Heart left ventricle (tissue), 16 donors: ENCODE results near the gene LRRC8E. TPM values are rescaled to one million over a fixed set of nuclear protein-coding genes. Genes with fewer than 3 reads are reported as not detected.
"Not testable (repeated sequence)": the region's sequence is repeated elsewhere in the genome, so short reads cannot be mapped to it uniquely, and the experiment has no call there.

ENCODE experiments used
- ATAC-seq, 4 donors: fragments of 200-7000 bp; cut with Tn5 transposase; one replicate each; pipeline ENCODE4 v1.9.1; 2020 to 2022; ENCODE audit warnings: moderate library complexity in 4 of 4, mild to moderate bottlenecking in 3 of 4, moderate number of reproducible peaks in 1 of 4
- DNase-seq, 5 donors: peaks; one replicate each; pipeline ENCODE4 v3.0.0-alpha.2; 2020
- H3K27ac ChIP-seq, 12 donors: fragments of 200-600 bp; sonication (generic) in 4 of 12; one replicate each; pipeline versions ENCODE4 v1.5.0 to v1.8.0; 2016 to 2022; ENCODE audit warnings: mild to moderate bottlenecking in 2 of 12
- H3K27me3 ChIP-seq, 9 donors: fragments of 200-600 bp; sonication (generic) in 2 of 9; one replicate each; pipeline versions ENCODE4 v1.5.1 to v1.8.0; 2016 to 2022; ENCODE audit warnings: mild to moderate bottlenecking in 3 of 9
- H3K36me3 ChIP-seq, 9 donors: fragments of 200-600 bp; sonication (generic) in 2 of 9; one replicate each; pipeline versions ENCODE4 v1.5.0 to v1.8.0; 2018 to 2022; ENCODE audit warnings: mild to moderate bottlenecking in 2 of 9
- H3K4me1 ChIP-seq, 12 donors: fragments of 200-600 bp; sonication (generic) in 4 of 12; one replicate each; pipeline versions ENCODE4 v1.5.0 to v1.8.0; 2016 to 2022; ENCODE audit warnings: mild to moderate bottlenecking in 3 of 12
- H3K4me3 ChIP-seq, 12 donors: fragments of 200-600 bp; sonication (generic) in 4 of 12; one replicate each; pipeline versions ENCODE4 v1.5.0 to v1.8.0; 2017 to 2022; ENCODE audit warnings: mild to moderate bottlenecking in 9 of 12, moderate library complexity in 4 of 12
- H3K9me3 ChIP-seq, 12 donors: fragments of 200-600 bp; sonication (generic) in 4 of 12; one replicate each; pipeline versions ENCODE4 v1.5.0 to v1.8.0; 2016 to 2022; ENCODE audit warnings: mild to moderate bottlenecking in 1 of 12
- POLR2A ChIP-seq, 2 donors: fragments of 450-650 bp; IDR thresholded peaks; one replicate each; pipeline ENCODE4 v1.6.1; 2017; ENCODE audit warnings: antibody characterized with exemption in 2 of 2, mild to moderate bottlenecking in 2 of 2, moderate library complexity in 2 of 2
- WGBS, 4 donors: extraction: QIAGEN DNeasy Blood & Tissue Kit in 2 of 4; methylation state at CpG; one replicate each; pipeline versions ENCODE4 v1.1.5 to v1.1.7; 2013 to 2018; 5-methylcytosine and 5-hydroxymethylcytosine counted together
- intact Hi-C, 10 donors: fragments of 100-400 bp; cut with DNase I; formaldehyde crosslinking; loops; one replicate each; pipeline versions ENCODE4 v1.11.1 to v1.14.2; 2022
- polyA plus RNA-seq, 2 donors: library from polyadenylated mRNA; stranded (reverse); fragments of 200-250 nt; gene quantifications; one replicate each; pipeline ENCODE4 v1.2.3, GENCODE V29; 2013
- total RNA-seq, 9 donors: library from RNA; depleted of rRNA in 2 of 9; stranded (reverse); fragments of >200 nt in 2 of 9; fragmentation: NEBNext Ultra II Directional in 3 of 9; extraction: Animal tissue kit (Norgen Biotek cat#: 25700) in 3 of 9; gene quantifications; one replicate each; pipeline versions ENCODE4 v1.1.0 to v1.2.4, GENCODE V29; 2016 to 2023
- TF ChIP-seq, protein P1 (sequence below), 12 donors: fragments of 200-600 bp; sonication (generic) in 4 of 12; IDR thresholded peaks; one replicate each; pipeline versions ENCODE4 v1.5.0 to v1.8.0; 2018 to 2022; ENCODE audit warnings: antibody characterized with exemption in 12 of 12, mild to moderate bottlenecking in 5 of 12
- donor health status: ischemic (EF 13 %, LVEDD 7.1; RV severe dilation, severe dysfunction).
- donor health status: healthy with polysubstance abuse.
- donor health status: DM: no; HTN: yes; CAD: no.
- donor health status: DM: no; HTN: no; CAD: no.
- donor health status: ischemic (EF 25% LVEDD 6.9; RV normal size, moderate dysfunction).
- donor health status: ischemic (EF 25% LVEDD 5.7; RV mildly dilated, moderate dysfunction).
- donor health status: healthy.
- donor health status: DM: yes; HTN: yes; CAD: no.
- donor health status: ischemic (EF 35%, LVEDD 5.7; RV mildly dilated, moderate dysfunction).
- donor health status: nonischemic (EF 11% LVEDD 7.7; RV severe dilation, severe dysfunction).
- donor health status: DM: yes; HTN: yes; CAD: no.
- donor health status: PGD.
- donor health status: ischemic (EF 29% LVEDD 5.4; RV normal size, mild dysfunction).
- donor health status: nonischemic (EF 23%, LVEDD 6.1; RV moderate dilation, normal function).

LRRC8E gene
- total and polyA plus RNA-seq, 11 donors: 0.17 to 2.6 (median 1.00) TPM

DNA sequence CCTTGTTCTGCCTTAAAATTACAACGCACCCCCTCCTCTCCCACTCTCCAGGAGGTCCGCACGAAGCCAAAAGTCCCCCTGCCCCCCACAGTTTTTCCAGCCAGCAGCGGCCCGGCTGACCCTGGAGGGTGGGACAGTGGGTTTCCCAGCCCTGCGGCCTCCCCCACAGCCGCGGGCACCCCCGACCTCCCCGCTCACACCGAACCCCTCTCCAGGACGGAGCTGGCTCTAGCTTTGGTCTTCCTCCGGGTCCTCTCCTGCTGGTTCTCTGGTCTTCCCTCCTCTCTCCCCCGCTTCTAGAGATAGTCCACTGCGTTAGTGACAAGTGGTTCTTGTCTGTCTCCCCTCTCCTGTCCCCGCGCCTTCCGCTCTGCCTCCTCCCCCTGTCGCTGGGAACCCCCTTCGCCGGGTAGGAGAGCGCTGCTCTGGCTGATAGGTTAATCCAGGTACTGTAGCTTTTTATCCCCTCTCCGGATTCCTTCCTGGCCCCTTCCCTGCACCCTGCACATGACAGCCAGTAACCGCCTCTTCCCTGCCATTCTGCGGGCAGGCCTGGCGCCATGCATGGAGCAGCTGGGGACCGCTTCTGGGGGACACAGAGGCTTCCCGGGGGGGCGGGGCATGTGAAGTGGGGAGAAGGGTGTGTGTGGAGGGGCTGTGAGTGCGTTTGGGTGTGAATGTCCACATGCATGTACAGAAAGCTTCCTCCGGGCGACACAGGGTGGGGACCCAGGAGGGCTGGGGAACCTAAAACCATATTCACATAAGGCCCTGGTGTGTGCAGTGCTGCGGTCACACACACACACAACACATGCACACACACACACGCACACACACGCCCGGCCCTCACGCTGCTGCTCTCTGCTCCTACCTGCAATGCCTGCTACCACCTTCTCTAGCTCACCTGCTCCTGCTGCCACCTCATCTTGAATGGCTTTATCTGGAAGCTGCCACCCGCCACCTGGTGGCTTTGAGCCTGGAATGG, 31.3 kb upstream of the LRRC8E start:
- no peak overlapping the region for H3K4me3 ChIP-seq
- TF ChIP-seq, protein P1, sequence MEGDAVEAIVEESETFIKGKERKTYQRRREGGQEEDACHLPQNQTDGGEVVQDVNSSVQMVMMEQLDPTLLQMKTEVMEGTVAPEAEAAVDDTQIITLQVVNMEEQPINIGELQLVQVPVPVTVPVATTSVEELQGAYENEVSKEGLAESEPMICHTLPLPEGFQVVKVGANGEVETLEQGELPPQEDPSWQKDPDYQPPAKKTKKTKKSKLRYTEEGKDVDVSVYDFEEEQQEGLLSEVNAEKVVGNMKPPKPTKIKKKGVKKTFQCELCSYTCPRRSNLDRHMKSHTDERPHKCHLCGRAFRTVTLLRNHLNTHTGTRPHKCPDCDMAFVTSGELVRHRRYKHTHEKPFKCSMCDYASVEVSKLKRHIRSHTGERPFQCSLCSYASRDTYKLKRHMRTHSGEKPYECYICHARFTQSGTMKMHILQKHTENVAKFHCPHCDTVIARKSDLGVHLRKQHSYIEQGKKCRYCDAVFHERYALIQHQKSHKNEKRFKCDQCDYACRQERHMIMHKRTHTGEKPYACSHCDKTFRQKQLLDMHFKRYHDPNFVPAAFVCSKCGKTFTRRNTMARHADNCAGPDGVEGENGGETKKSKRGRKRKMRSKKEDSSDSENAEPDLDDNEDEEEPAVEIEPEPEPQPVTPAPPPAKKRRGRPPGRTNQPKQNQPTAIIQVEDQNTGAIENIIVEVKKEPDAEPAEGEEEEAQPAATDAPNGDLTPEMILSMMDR (IDR thresholded peaks at IDR 0.05): no peak
- no peak for TF ChIP-seq POLR2A (IDR thresholded peaks at IDR 0.05)
- no peaks in the 10 kb centered on the region for H3K9me3 ChIP-seq
- 84 to 89% (median 87%) methylated on average over 33 to 38 of the region's 38 CpGs for WGBS, 4 donors
- intact Hi-C loops: loop anchor here in 4 of 10 donors (5.0 to 10.0 kb wide), 4 partner anchors 45 to 398 kb away; partner anchors contain the start of genes MAP2K7 (in 2 of the 4) and SNAPC2 (in 1 of the 4)
- H3K27ac ChIP-seq: no peak overlapping the region
- peaks cover 0 to 8% (median 0%) of the 10 kb centered on the region in 9 donors for H3K36me3 ChIP-seq
- DNase-seq: no peak
- no peak for ATAC-seq
- peaks cover 0 to 9% (median 0%) of the 10 kb centered on the region in 9 donors for H3K27me3 ChIP-seq
- H3K4me1 ChIP-seq: peaks cover 0 to 19% (median 11%) of the 10 kb centered on the region in 12 donors

DNA sequence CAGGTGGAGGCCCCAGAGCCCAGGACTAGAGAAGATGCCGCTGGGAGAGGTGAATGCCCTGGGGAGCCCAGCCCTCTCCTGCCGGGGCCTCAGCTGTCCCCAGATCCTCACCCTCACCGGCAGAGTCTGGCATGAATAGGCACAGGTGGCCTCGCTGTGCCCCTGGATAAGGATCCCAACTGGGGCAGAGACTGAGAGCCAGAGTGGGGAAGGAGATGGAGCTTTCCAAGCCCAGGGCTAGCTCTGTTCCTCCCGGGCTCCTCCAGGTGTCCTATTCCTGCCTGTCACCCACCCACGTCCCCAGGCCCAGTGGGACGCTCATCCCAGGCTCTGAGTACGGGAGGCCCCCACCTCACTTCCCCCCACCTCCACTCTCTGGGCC, 30.6 kb upstream of the LRRC8E start:
- WGBS, 4 donors: 80 to 100% (median 86%) methylated on average over 1 to 8 of the region's 8 CpGs
- Histone ChIP-seq H3K4me3 (no peak overlapping the region), H3K36me3 (peaks cover 0 to 8% (median 0%) of the 10 kb centered on the region in 9 donors), H3K27me3 (peaks cover 0 to 13% (median 0%) of the 10 kb centered on the region in 9 donors), H3K9me3 (no peaks in the 10 kb centered on the region), H3K27ac (no peak overlapping the region), H3K4me1 (peaks cover 0 to 24% (median 13%) of the 10 kb centered on the region in 12 donors)
- intact Hi-C loops: loop anchor here in 4 of 10 donors (5.0 to 10.0 kb wide), 4 partner anchors 45 to 397 kb away; partner anchors contain the start of genes MAP2K7 (in 2 of the 4) and SNAPC2 (in 1 of the 4)
- no peak for ATAC-seq
- no peak for TF ChIP-seq POLR2A (IDR thresholded peaks at IDR 0.05)
- TF ChIP-seq, protein P1 (IDR thresholded peaks at IDR 0.05): no peak
- DNase-seq: no peak

DNA sequence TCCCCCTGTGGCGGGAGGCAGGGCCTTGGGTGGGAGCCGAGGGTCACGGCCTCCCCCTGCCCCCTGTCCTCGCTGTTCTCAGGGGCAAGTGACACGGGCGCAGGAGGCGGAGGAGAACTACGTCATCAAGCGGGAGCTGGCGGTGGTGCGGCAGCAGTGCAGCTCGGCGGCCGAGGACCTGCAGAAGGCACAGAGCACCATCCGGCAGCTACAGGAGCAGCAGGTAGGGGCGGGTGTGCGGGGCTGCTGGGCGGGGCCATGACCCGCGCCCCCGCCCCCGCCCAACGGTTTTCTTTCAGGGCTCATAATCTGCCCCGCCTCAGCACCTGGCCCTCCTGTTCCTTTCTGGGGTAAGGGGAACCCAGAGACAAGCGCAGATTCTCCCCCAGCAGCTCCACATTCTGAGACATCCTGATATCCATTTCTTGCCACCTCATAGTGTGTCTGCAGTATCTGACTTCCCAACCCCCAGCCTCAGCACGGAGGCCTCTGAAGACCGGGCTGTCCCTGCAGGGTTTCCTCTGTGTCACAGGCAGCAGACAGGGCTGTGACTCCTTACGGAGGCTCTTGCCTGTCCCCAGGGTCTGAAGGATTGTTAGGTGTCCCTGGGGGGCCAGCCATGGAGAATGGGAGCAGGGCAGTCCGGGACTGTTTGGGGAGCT, 30.1 kb upstream of the LRRC8E start:
- peaks cover 0 to 20% (median 12%) of the 10 kb centered on the region in 12 donors for H3K4me1 ChIP-seq
- H3K27ac ChIP-seq: no peak overlapping the region
- no peaks in the 10 kb centered on the region for H3K9me3 ChIP-seq
- TF ChIP-seq, protein P1 (IDR thresholded peaks at IDR 0.05): no peak
- no peak for TF ChIP-seq POLR2A (IDR thresholded peaks at IDR 0.05)
- ATAC-seq: no peak
- no peak for DNase-seq
- 74 to 85% (median 82%) methylated on average over 16 to 29 of the region's 29 CpGs for whole genome bisulfite sequencing, 4 donors
- intact Hi-C loops: loop anchor here in 4 of 10 donors (5.0 to 10.0 kb wide), 4 partner anchors 44 to 397 kb away; partner anchors contain the start of genes MAP2K7 (in 2 of the 4) and SNAPC2 (in 1 of the 4)
- H3K27me3 ChIP-seq: peaks cover 0 to 17% (median 0%) of the 10 kb centered on the region in 9 donors
- H3K36me3 ChIP-seq: peaks cover 0 to 8% (median 0%) of the 10 kb centered on the region in 9 donors
- H3K4me3 ChIP-seq: no peak overlapping the region

DNA sequence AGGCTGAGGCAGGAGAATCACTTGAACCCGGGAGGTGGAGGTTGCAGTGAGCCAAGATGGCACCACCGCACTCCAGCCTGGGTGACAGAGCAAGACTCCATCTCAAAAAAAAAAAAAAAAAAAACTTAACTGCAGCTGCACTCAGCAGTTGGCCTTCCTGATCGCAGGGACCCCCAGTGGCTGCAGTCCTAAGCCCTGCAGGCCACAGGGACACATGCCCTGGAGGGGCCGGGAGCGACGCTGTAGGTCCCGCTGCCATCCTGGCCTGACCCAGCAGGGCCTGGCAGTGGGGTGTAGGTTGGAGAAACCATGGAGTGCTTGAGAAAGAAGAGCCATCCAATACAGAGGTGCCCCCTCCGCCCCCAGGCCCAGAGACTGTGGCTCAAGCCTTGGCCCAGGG, 29.2 kb upstream of the LRRC8E start:
- H3K9me3 ChIP-seq, ATAC-seq, H3K4me3 ChIP-seq, H3K27ac ChIP-seq: not testable (repeated sequence)
- peaks cover 0 to 16% (median 0%) of the 10 kb centered on the region in 9 donors for H3K36me3 ChIP-seq
- intact Hi-C loops: loop anchor here in 4 of 10 donors (5.0 to 10.0 kb wide), 4 partner anchors 43 to 396 kb away; partner anchors contain the start of genes MAP2K7 (in 2 of the 4) and SNAPC2 (in 1 of the 4)
- peak in 1 of 5 donors; percentile 2 for DNase-seq
- H3K4me1 ChIP-seq: peaks cover 0 to 16% (median 10%) of the 10 kb centered on the region in 12 donors
- 94 to 98% (median 96%) methylated on average over 8 of the region's 8 CpGs for WGBS, 4 donors
- H3K27me3 ChIP-seq: peaks cover 0 to 26% (median 0%) of the 10 kb centered on the region in 9 donors
